Caco-2 (cell line): ENCODE measurements around the gene PDIK1L. TPM values are rescaled to one million over a fixed set of nuclear protein-coding genes. Genes with fewer than 3 reads are reported as not detected.
A peak's percentile ranks its signal among the peaks of the same experiment; 100 is the strongest.

Experiments used
- BruUV-seq: library from RNA; stranded (reverse); fragments of 400-500 nt; replicated peaks from 2 replicates; lab custom pipeline; 2021; lab: Mats Ljungman, UMichigan
- CTCF ChIA-PET: fragments of 300-600 bp; sonication (Branson Sonifier 250); formaldehyde crosslinking; loops from one replicate; lab custom pipeline; 2022; ENCODE audit warnings: antibody characterized with exemption; lab: Charles Lee
- POLR2A ChIA-PET: fragments of 300-600 bp; sonication (Branson Sonifier 250); formaldehyde crosslinking; loops from one replicate; lab custom pipeline; 2022; ENCODE audit warnings: antibody characterized with exemption; lab: Charles Lee
- DNase-seq, 2 experiments: peaks; one replicate each; pipeline versions ENCODE4 v3.0.0 to v3.0.0-alpha.2; 2020 to 2022
- H3K27me3 ChIP-seq: replicated peaks from 2 replicates; pipeline ENCODE4 v1.6.0; 2011; ENCODE audit warnings: low read length; ENCODE audit not compliant: control insufficient read depth, insufficient read depth
- H3K36me3 ChIP-seq: 2 replicates; pipeline ENCODE4 v1.5.1; 2011; ENCODE audit warnings: low read length; ENCODE audit not compliant: control insufficient read depth, insufficient read depth
- H3K4me1 ChIP-seq: fragments of 250-450 bp; sonication (Bioruptor Pico); 2 replicates; pipeline ENCODE4 v1.5.1; 2020; ENCODE audit warnings: mild to moderate bottlenecking
- H3K4me3 ChIP-seq: 2 replicates; pipeline ENCODE4 v1.5.1; 2011; ENCODE audit warnings: low read depth, mild to moderate bottlenecking, control low read depth, low read length
- H3K9me3 ChIP-seq: fragments of 250-450 bp; sonication (Bioruptor Pico); 2 replicates; pipeline ENCODE4 v1.5.1; 2020; ENCODE audit warnings: mild to moderate bottlenecking, moderate library complexity
- H3K27ac Mint-ChIP-seq: one replicate; pipeline ENCODE4 v1.8.0; 2022; ENCODE audit warnings: mixed read lengths; ENCODE audit not compliant: unreplicated experiment
- H3K27me3 Mint-ChIP-seq: one replicate; pipeline ENCODE4 v1.8.0; 2022; ENCODE audit warnings: mixed read lengths; ENCODE audit not compliant: insufficient read depth, unreplicated experiment
- H3K36me3 Mint-ChIP-seq: one replicate; pipeline ENCODE4 v1.8.0; 2022; ENCODE audit warnings: mild to moderate bottlenecking, mixed read lengths; ENCODE audit not compliant: insufficient read depth, unreplicated experiment
- H3K4me1 Mint-ChIP-seq: one replicate; pipeline ENCODE4 v1.8.0; 2022; ENCODE audit warnings: low read depth, mixed read lengths; ENCODE audit not compliant: unreplicated experiment
- H3K4me3 Mint-ChIP-seq: one replicate; pipeline ENCODE4 v1.8.0; 2022; ENCODE audit warnings: mild to moderate bottlenecking, moderate library complexity, mixed read lengths; ENCODE audit not compliant: unreplicated experiment
- H3K9me3 Mint-ChIP-seq: one replicate; pipeline ENCODE4 v1.8.0; 2022; ENCODE audit warnings: mixed read lengths; ENCODE audit not compliant: unreplicated experiment
- intact Hi-C: fragments of 100-400 bp; cut with micrococcal nuclease; formaldehyde crosslinking; loops from one replicate; pipeline ENCODE4 v1.10.0; 2022; ENCODE audit not compliant: unreplicated experiment
- total RNA-seq: library from RNA; stranded (reverse); gene quantifications from 2 replicates; pipeline ENCODE4 v1.2.3, GENCODE V29; 2022
- TF ChIP-seq, protein P1 (sequence below), 2 experiments: fragments of 200-600 bp in 1 of 2; IDR thresholded peaks; 1 replicate in 1 of 2; 2 replicates in 1 of 2; pipeline versions ENCODE4 v1.5.1 to v1.8.0; 2011 to 2022; ENCODE audit warnings: antibody characterized with exemption in 1 of 2, control low read depth in 1 of 2, inconsistent platforms in 1 of 2, low read depth in 1 of 2, low read length in 1 of 2, mild to moderate bottlenecking in 1 of 2, moderate library complexity in 1 of 2; ENCODE audit not compliant: insufficient read depth in 1 of 2, severe bottlenecking in 1 of 2, unreplicated experiment in 1 of 2

Gene PDIK1L
- total RNA-seq, 1 experiment from 2014 or later: 5.5 TPM

DNA sequence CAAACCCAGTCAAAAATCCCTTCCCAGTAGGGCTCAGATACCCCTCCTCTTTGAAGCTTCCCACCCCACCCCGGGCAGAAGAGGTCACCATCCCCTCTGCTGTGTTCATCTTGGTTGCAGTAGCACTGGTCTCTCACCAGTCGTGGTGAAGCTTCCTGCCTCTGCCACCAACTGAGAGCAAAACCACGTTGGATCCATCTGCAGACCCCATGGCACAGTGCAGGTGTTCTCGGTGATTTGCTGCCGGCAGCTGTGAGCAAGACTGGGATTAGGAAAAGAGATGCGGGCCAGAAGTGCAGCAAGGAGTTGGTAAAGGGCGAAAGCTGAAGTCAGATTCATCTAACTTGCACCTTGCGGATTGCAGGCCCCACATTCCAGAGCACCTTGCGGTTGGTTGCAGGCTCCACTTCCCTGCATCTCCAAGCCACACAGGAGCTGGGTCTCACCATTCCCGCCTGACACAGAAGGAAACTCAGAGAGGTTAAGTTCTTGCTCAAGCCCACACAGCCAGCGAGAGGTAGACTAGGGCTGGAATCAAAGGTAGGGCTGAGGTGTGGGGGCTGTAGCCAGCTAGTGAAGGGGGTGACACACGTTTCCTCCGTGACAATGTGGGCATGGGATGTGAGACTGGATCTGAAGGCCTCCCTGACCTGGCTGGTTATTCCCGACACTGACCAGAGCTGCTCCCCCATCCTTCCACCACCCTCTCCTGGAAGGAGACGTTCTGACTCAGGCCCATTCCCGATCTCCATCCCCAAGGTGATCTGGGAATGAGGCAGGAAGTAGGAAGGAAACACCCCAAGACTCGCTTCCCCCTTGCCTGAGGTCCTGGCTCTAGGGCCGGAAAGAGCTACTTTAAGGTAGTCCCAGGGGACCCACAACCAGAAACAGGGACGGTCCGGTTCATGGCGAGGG is 44.0 kb downstream of the PDIK1L start:
- no peaks in the 10 kb centered on the region for H3K36me3 Mint-ChIP-seq
- DNase-seq: no peak
- no peaks in the 10 kb centered on the region for H3K9me3 Mint-ChIP-seq
- no peak overlapping the region for H3K27ac Mint-ChIP-seq
- H3K4me1 Mint-ChIP-seq: peaks cover 8% of the 10 kb centered on the region
- H3K4me3 Mint-ChIP-seq: no peak overlapping the region
- TF ChIP-seq, protein P1, sequence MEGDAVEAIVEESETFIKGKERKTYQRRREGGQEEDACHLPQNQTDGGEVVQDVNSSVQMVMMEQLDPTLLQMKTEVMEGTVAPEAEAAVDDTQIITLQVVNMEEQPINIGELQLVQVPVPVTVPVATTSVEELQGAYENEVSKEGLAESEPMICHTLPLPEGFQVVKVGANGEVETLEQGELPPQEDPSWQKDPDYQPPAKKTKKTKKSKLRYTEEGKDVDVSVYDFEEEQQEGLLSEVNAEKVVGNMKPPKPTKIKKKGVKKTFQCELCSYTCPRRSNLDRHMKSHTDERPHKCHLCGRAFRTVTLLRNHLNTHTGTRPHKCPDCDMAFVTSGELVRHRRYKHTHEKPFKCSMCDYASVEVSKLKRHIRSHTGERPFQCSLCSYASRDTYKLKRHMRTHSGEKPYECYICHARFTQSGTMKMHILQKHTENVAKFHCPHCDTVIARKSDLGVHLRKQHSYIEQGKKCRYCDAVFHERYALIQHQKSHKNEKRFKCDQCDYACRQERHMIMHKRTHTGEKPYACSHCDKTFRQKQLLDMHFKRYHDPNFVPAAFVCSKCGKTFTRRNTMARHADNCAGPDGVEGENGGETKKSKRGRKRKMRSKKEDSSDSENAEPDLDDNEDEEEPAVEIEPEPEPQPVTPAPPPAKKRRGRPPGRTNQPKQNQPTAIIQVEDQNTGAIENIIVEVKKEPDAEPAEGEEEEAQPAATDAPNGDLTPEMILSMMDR (IDR thresholded peaks at IDR 0.05; ENCODE audit: insufficient read depth in 1 of 2, low read depth in 1 of 2, low read length in 1 of 2, severe bottlenecking in 1 of 2, unreplicated experiment in 1 of 2): no peak
- peaks cover 20% of the 10 kb centered on the region for H3K4me1 ChIP-seq
- intact Hi-C loops: no loop called here
- H3K9me3 ChIP-seq: no peaks in the 10 kb centered on the region
- H3K4me3 ChIP-seq: no peak overlapping the region
- no peaks in the 10 kb centered on the region for H3K27me3 ChIP-seq
- BruUV-seq: no TSS peak
- H3K36me3 ChIP-seq: no peaks in the 10 kb centered on the region
- ChIA-PET CTCF (interaction anchor here (0.8 to 0.9 kb wide), 2 partner anchors 11 to 78 kb away, joined by 3 read pairs; partner anchors contain the start of gene CEP85), POLR2A (no interaction called here)
- no peaks in the 10 kb centered on the region for H3K27me3 Mint-ChIP-seq

GRCh38 chr1:26156285-26157038 is 44.8 kb downstream of the PDIK1L start:
- Mint-ChIP-seq H3K27ac (no peak overlapping the region), H3K4me3 (no peak overlapping the region), H3K4me1 (peaks cover 8% of the 10 kb centered on the region), H3K36me3 (no peaks in the 10 kb centered on the region), H3K27me3 (no peaks in the 10 kb centered on the region), H3K9me3 (no peaks in the 10 kb centered on the region)
- no peaks in the 10 kb centered on the region for H3K27me3 ChIP-seq
- TF ChIP-seq, protein P1 (IDR thresholded peaks at IDR 0.05; ENCODE audit: insufficient read depth in 1 of 2, low read depth in 1 of 2, low read length in 1 of 2, severe bottlenecking in 1 of 2, unreplicated experiment in 1 of 2): no peak
- H3K9me3 ChIP-seq: no peaks in the 10 kb centered on the region
- intact Hi-C loops: no loop called here
- H3K36me3 ChIP-seq: no peaks in the 10 kb centered on the region
- H3K4me1 ChIP-seq: peaks cover 23% of the 10 kb centered on the region
- ChIA-PET POLR2A (no interaction called here), CTCF (interaction anchor here (0.8 to 0.9 kb wide), 2 partner anchors 11 to 77 kb away, joined by 3 read pairs; partner anchors contain the start of gene CEP85)
- no TSS peak for BruUV-seq
- H3K4me3 ChIP-seq: no peak overlapping the region
- peak in 1 of 2 experiments; percentile 45 for DNase-seq

GRCh38 chr1:26158271-26158907 is 46.8 kb downstream of the PDIK1L start:
- POLR2A ChIA-PET: interaction anchor here (0.5 kb wide), 1 partner anchor 60 kb away, joined by 3 read pairs; no protein-coding TSS in a partner anchor
- no peak overlapping the region for H3K4me3 Mint-ChIP-seq
- no peaks in the 10 kb centered on the region for H3K27me3 Mint-ChIP-seq
- intact Hi-C loops: no loop called here
- H3K9me3 ChIP-seq: no peaks in the 10 kb centered on the region
- H3K4me1 ChIP-seq: peaks cover 23% of the 10 kb centered on the region
- no peaks in the 10 kb centered on the region for H3K27me3 ChIP-seq
- no peaks in the 10 kb centered on the region for H3K9me3 Mint-ChIP-seq
- DNase-seq: no peak
- no TSS peak for BruUV-seq
- H3K36me3 ChIP-seq: no peaks in the 10 kb centered on the region
- CTCF ChIA-PET: interaction anchor here (1.2 to 1.6 kb wide), 2 partner anchors 11 to 13 kb away, joined by 3 to 5 read pairs; partner anchors contain the start of gene ZNF593
- TF ChIP-seq, protein P1 (IDR thresholded peaks at IDR 0.05; ENCODE audit: insufficient read depth in 1 of 2, low read depth in 1 of 2, low read length in 1 of 2, severe bottlenecking in 1 of 2, unreplicated experiment in 1 of 2): no peak
- H3K36me3 Mint-ChIP-seq: no peaks in the 10 kb centered on the region
- no peak overlapping the region for H3K27ac Mint-ChIP-seq
- no peak overlapping the region for H3K4me3 ChIP-seq
- H3K4me1 Mint-ChIP-seq: peaks cover 8% of the 10 kb centered on the region
